OCI-LY7 (cell line): ENCODE data around the gene METRN. TPM values are rescaled to one million over a fixed set of nuclear protein-coding genes. Genes with fewer than 3 reads are reported as not detected.

Experiments
- BruUV-seq: library from RNA; stranded (reverse); fragments of 400-500 nt; replicated peaks from 2 replicates; lab custom pipeline; 2021; lab: Mats Ljungman, UMichigan
- CTCF ChIA-PET: fragments of 300-600 bp; sonication (Branson Sonifier 250); formaldehyde crosslinking; loops from one replicate; lab custom pipeline; 2022; ENCODE audit warnings: antibody characterized with exemption; ENCODE audit not compliant: unreplicated experiment; lab: Charles Lee
- POLR2A ChIA-PET: fragments of 300-600 bp; sonication (Branson Sonifier 250); formaldehyde crosslinking; loops from one replicate; lab custom pipeline; 2022; ENCODE audit warnings: antibody characterized with exemption; lab: Charles Lee
- DNase-seq: peaks from one replicate; pipeline ENCODE4 v3.0.0-alpha.2; 2015; ENCODE audit warnings: low spot score
- H2AFZ ChIP-seq: fragments of 200-600 bp; sonication (generic), shearing (Covaris generic); 2 replicates; pipeline ENCODE4 v1.6.1; 2014; ENCODE audit warnings: mild to moderate bottlenecking, antibody characterized with exemption, low read length, moderate library complexity
- H3K27ac ChIP-seq: fragments of 200-600 bp; sonication (generic); 2 replicates; pipeline ENCODE4 v1.5.1; 2014; ENCODE audit warnings: mixed run types, low read depth, mild to moderate bottlenecking, moderate library complexity, low read length, inconsistent platforms; ENCODE audit not compliant: poor library complexity, severe bottlenecking
- H3K36me3 ChIP-seq: fragments of 200-600 bp; sonication (generic); 2 replicates; pipeline ENCODE4 v1.6.1; 2014; ENCODE audit warnings: mild to moderate bottlenecking, antibody characterized with exemption, low read length, moderate library complexity, mixed read lengths; ENCODE audit not compliant: insufficient read depth
- H3K4me1 ChIP-seq: fragments of 200-600 bp; sonication (generic); 2 replicates; pipeline ENCODE4 v1.5.1; 2014; ENCODE audit warnings: mild to moderate bottlenecking, low read length; ENCODE audit not compliant: insufficient read depth, poor library complexity, severe bottlenecking
- H3K4me2 ChIP-seq: fragments of 200-600 bp; sonication (generic); 2 replicates; pipeline ENCODE4 v1.6.1; 2014; ENCODE audit warnings: mild to moderate bottlenecking, low read length
- H3K4me3 ChIP-seq: fragments of 200-600 bp; sonication (generic); 2 replicates; pipeline ENCODE4 v1.5.1; 2014; ENCODE audit warnings: mild to moderate bottlenecking, low read depth, low read length; ENCODE audit not compliant: poor library complexity, severe bottlenecking
- H3K79me2 ChIP-seq: fragments of 200-600 bp; sonication (generic); 2 replicates; pipeline ENCODE4 v1.6.1; 2016; ENCODE audit warnings: low read depth, mild to moderate bottlenecking, low read length, moderate library complexity, mixed read lengths; ENCODE audit not compliant: insufficient read depth
- H3K9me2 ChIP-seq: fragments of 200-600 bp; sonication (generic); 2 replicates; pipeline ENCODE4 v1.6.1; 2016; ENCODE audit warnings: mild to moderate bottlenecking, low read length, mixed read lengths; ENCODE audit not compliant: insufficient read depth
- H3K9me3 ChIP-seq: fragments of 200-600 bp; sonication (generic); 2 replicates; pipeline ENCODE4 v1.6.1; 2014; ENCODE audit warnings: mild to moderate bottlenecking, mixed run types, low read length, mixed read lengths
- H4K20me1 ChIP-seq: fragments of 200-600 bp; sonication (generic); 2 replicates; pipeline ENCODE4 v1.6.1; 2014; ENCODE audit warnings: mild to moderate bottlenecking, antibody characterized with exemption, low read length, moderate library complexity, mixed read lengths; ENCODE audit not compliant: insufficient read depth
- EZH2phosphoT487 ChIP-seq: fragments of 200-600 bp; sonication (generic); IDR thresholded peaks from 2 replicates; pipeline ENCODE4 v1.6.1; 2018; ENCODE audit warnings: low read depth, borderline replicate concordance, mild to moderate bottlenecking, mixed run types, antibody characterized with exemption, low read length, moderate library complexity, mixed read lengths
- intact Hi-C: fragments of 100-400 bp; cut with micrococcal nuclease; formaldehyde crosslinking; loops from one replicate; pipeline ENCODE4 v1.10.0; 2022; ENCODE audit not compliant: unreplicated experiment
- total RNA-seq, 2 experiments: library from RNA; depleted of rRNA in 1 of 2; stranded (reverse); fragments of >200 nt in 1 of 2; shearing (Covaris generic) in 1 of 2; gene quantifications; 2 replicates each; pipeline ENCODE4 v1.2.3, GENCODE V29; 2014 to 2022
- TF ChIP-seq, protein P1 (sequence below): fragments of 200-600 bp; sonication (generic); conservative IDR thresholded peaks from 2 replicates; pipeline ENCODE4 v1.5.1; 2014; ENCODE audit warnings: mild to moderate bottlenecking, antibody characterized with exemption, low read length, moderate library complexity, mixed read lengths

Gene METRN
- total RNA-seq, 2 experiments from 2014 or later: 14.4 to 15.9 TPM

GRCh38 chr16:668519-669171, 46.3 kb upstream of the METRN start:
- Histone ChIP-seq H3K9me2 (no peaks in the 10 kb centered on the region), H3K4me3 (peak overlapping the region; percentile 99)

GRCh38 chr16:669666-670065, 45.3 kb upstream of the METRN start:
- intact Hi-C loops: loop anchor here (2.0 kb wide), 1 partner anchor 21 kb away; the partner anchor contains the start of gene WDR90
- H3K79me2 ChIP-seq: peaks cover 12% of the 10 kb centered on the region; the same call in 1 of the 2 replicates
- H3K36me3 ChIP-seq: peaks cover 45% of the 10 kb centered on the region
- H3K4me2 ChIP-seq: peak overlapping the region; percentile 88; the same call in 1 of the 2 replicates
- peaks cover 14% of the 10 kb centered on the region for H3K4me1 ChIP-seq
- H3K4me3 ChIP-seq: peak overlapping the region; percentile 99
- no peak for DNase-seq
- no peaks in the 10 kb centered on the region for H4K20me1 ChIP-seq
- H2AFZ ChIP-seq: no peak overlapping the region
- no TSS peak for BruUV-seq
- H3K9me2 ChIP-seq: no peaks in the 10 kb centered on the region
- ChIA-PET CTCF (no interaction called here), POLR2A (interaction anchor here (0.5 to 1.1 kb wide), 2 partner anchors 10 to 1811 kb away, joined by 3 to 4 read pairs; no protein-coding TSS in a partner anchor)
- TF ChIP-seq EZH2phosphoT487: no peak
- TF ChIP-seq, protein P1, sequence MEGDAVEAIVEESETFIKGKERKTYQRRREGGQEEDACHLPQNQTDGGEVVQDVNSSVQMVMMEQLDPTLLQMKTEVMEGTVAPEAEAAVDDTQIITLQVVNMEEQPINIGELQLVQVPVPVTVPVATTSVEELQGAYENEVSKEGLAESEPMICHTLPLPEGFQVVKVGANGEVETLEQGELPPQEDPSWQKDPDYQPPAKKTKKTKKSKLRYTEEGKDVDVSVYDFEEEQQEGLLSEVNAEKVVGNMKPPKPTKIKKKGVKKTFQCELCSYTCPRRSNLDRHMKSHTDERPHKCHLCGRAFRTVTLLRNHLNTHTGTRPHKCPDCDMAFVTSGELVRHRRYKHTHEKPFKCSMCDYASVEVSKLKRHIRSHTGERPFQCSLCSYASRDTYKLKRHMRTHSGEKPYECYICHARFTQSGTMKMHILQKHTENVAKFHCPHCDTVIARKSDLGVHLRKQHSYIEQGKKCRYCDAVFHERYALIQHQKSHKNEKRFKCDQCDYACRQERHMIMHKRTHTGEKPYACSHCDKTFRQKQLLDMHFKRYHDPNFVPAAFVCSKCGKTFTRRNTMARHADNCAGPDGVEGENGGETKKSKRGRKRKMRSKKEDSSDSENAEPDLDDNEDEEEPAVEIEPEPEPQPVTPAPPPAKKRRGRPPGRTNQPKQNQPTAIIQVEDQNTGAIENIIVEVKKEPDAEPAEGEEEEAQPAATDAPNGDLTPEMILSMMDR: no peak
- H3K9me3 ChIP-seq: no peaks in the 10 kb centered on the region
- no peak overlapping the region for H3K27ac ChIP-seq

More at GRCh38 chr16:668519-669171, 46.3 kb upstream of the METRN start:
- Histone ChIP-seq H3K79me2 (peaks cover 12% of the 10 kb centered on the region; the same call in 1 of the 2 replicates), H3K4me2 (peak overlapping the region; percentile 88), H3K27ac (peak overlapping the region; percentile 52), H4K20me1 (no peaks in the 10 kb centered on the region), H3K9me3 (no peaks in the 10 kb centered on the region), H3K36me3 (peaks cover 39% of the 10 kb centered on the region), H3K4me1 (peaks cover 14% of the 10 kb centered on the region), H2AFZ (no peak overlapping the region)
- intact Hi-C loops: loop anchor here (1.0 to 2.0 kb wide), 2 partner anchors 11 to 20 kb away; partner anchors contain the start of gene WDR90
- BruUV-seq: no TSS peak
- ChIA-PET POLR2A (no interaction called here), CTCF (no interaction called here)
- no peak for TF ChIP-seq EZH2phosphoT487
- TF ChIP-seq, protein P1: no peak
- no peak for DNase-seq
